ENCODE data around the gene CKMT2.

CKMT2 gene

GRCh38 chr5:81239613-81240012 lies 6.5 kb downstream of the CKMT2 start:
- Histone ChIP-seq H3K27ac (ENCODE audit: low read length) (no peak overlapping the region), H3K36me3 (ENCODE audit: insufficient read depth, low read depth, low read length) (no peaks in the 10 kb centered on the region), H3K9me3 (ENCODE audit: insufficient read depth, low read depth, low read length) (no peaks in the 10 kb centered on the region), H3K4me3 (ENCODE audit: low read length) (no peak overlapping the region), H3K9ac (ENCODE audit: low read depth, low read length) (no peak overlapping the region), H3K27me3 (ENCODE audit: insufficient read depth, low read length) (no peaks in the 10 kb centered on the region), H3K4me1 (ENCODE audit: insufficient read depth, low read length) (0 out of 2 replicates have a peak, but pooled peaks cover 2% of the 10 kb centered on the region)

GRCh38 chr5:81241001-81241400 lies 7.9 kb downstream of the CKMT2 start:
- no peaks in the 10 kb centered on the region for H3K9me3 ChIP-seq (ENCODE audit: insufficient read depth, low read depth, low read length)

GRCh38 chr5:81241961-81242648 lies 9.0 kb downstream of the CKMT2 start:
- Histone ChIP-seq H3K9me3 (ENCODE audit: insufficient read depth, low read depth, low read length) (no peaks in the 10 kb centered on the region), H3K27me3 (ENCODE audit: insufficient read depth, low read length) (no peaks in the 10 kb centered on the region), H3K27ac (ENCODE audit: low read length) (no peak overlapping the region), H3K4me3 (ENCODE audit: low read length) (no peak overlapping the region), H3K9ac (ENCODE audit: low read depth, low read length) (no peak overlapping the region), H3K36me3 (ENCODE audit: insufficient read depth, low read depth, low read length) (peaks cover 6% of the 10 kb centered on the region; the same call in 1 of the 2 replicates), H3K4me1 (ENCODE audit: insufficient read depth, low read length) (peaks cover 3% of the 10 kb centered on the region; the same call in 1 of the 2 replicates)

More at GRCh38 chr5:81241001-81241400, 7.9 kb downstream of the CKMT2 start:
- H3K27ac ChIP-seq (ENCODE audit: low read length) = no peak overlapping the region
- H3K9ac ChIP-seq (ENCODE audit: low read depth, low read length) = no peak overlapping the region
- no peak overlapping the region for H3K4me3 ChIP-seq (ENCODE audit: low read length)
- peaks cover 2% of the 10 kb centered on the region; the same call in 1 of the 2 replicates for H3K4me1 ChIP-seq (ENCODE audit: insufficient read depth, low read length)
- peaks cover 6% of the 10 kb centered on the region; the same call in 1 of the 2 replicates for H3K36me3 ChIP-seq (ENCODE audit: insufficient read depth, low read depth, low read length)
- no peaks in the 10 kb centered on the region for H3K27me3 ChIP-seq (ENCODE audit: insufficient read depth, low read length)

DNA sequence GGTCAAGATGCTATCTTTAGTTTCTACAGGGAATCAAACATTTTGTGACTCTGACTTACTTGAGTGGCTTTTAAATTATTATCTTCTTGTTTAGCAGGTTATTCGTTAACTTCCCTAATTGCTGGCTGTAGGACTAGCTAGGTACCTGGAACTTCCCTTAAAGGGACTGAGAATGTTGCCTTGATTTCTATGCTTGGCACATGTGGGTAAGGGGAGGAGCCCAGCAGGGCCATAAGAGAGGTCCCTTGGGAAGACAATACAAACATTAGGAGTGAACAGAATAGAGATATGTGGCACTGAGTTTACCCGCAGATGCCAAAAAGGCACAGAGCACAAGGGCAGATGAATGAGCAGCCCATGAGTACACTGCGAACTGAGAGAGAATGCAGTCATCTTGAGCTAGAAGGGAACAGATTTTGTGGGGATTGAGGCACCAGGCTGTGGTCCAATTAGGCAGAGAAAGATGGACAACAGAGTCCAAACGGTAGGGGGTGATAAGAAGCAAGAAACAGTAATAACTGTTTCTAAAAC lies 9.8 kb downstream of the CKMT2 start:
- Histone ChIP-seq H3K9me3 (ENCODE audit: insufficient read depth, low read depth, low read length) (no peaks in the 10 kb centered on the region), H3K27me3 (ENCODE audit: insufficient read depth, low read length) (no peaks in the 10 kb centered on the region), H3K4me1 (ENCODE audit: insufficient read depth, low read length) (peaks cover 10% of the 10 kb centered on the region; the same call in 1 of the 2 replicates), H3K27ac (ENCODE audit: low read length) (no peak overlapping the region), H3K36me3 (ENCODE audit: insufficient read depth, low read depth, low read length) (peaks cover 6% of the 10 kb centered on the region; the same call in 1 of the 2 replicates), H3K9ac (ENCODE audit: low read depth, low read length) (no peak overlapping the region), H3K4me3 (ENCODE audit: low read length) (no peak overlapping the region)

DNA sequence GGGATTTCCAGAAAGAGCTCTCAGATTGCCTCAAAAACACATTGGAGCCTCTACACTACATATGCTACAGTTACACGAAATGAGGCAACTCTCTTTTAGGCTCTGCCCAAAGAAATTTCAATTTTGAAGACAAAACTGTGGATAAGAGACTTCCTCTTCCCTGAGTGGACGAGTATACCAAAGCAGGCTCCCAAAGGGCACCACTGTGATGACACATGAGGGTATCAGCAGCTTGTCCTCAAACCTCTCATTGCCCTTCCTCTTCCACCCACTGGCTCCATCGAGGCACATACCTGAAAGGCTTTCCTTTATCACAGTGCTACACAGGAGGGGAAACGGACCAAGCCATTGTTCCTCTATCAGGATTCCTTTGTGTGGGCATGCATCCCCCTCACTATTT lies 11.3 kb downstream of the CKMT2 start:
- Histone ChIP-seq H3K9me3 (ENCODE audit: insufficient read depth, low read depth, low read length) (no peaks in the 10 kb centered on the region), H3K9ac (ENCODE audit: low read depth, low read length) (no peak overlapping the region), H3K27ac (ENCODE audit: low read length) (no peak overlapping the region), H3K4me3 (ENCODE audit: low read length) (no peak overlapping the region), H3K27me3 (ENCODE audit: insufficient read depth, low read length) (no peaks in the 10 kb centered on the region), H3K36me3 (ENCODE audit: insufficient read depth, low read depth, low read length) (peaks cover 6% of the 10 kb centered on the region; the same call in 1 of the 2 replicates), H3K4me1 (ENCODE audit: insufficient read depth, low read length) (peaks cover 14% of the 10 kb centered on the region; the same call in 1 of the 2 replicates)

GRCh38 chr5:81245871-81246235 lies 12.7 kb downstream of the CKMT2 start:
- Histone ChIP-seq H3K9ac (ENCODE audit: low read depth, low read length) (no peak overlapping the region), H3K9me3 (ENCODE audit: insufficient read depth, low read depth, low read length) (no peaks in the 10 kb centered on the region), H3K27ac (ENCODE audit: low read length) (no peak overlapping the region), H3K36me3 (ENCODE audit: insufficient read depth, low read depth, low read length) (peaks cover 6% of the 10 kb centered on the region; the same call in 1 of the 2 replicates), H3K4me1 (ENCODE audit: insufficient read depth, low read length) (peaks cover 14% of the 10 kb centered on the region; the same call in 1 of the 2 replicates), H3K27me3 (ENCODE audit: insufficient read depth, low read length) (no peaks in the 10 kb centered on the region), H3K4me3 (ENCODE audit: low read length) (no peak overlapping the region)

DNA sequence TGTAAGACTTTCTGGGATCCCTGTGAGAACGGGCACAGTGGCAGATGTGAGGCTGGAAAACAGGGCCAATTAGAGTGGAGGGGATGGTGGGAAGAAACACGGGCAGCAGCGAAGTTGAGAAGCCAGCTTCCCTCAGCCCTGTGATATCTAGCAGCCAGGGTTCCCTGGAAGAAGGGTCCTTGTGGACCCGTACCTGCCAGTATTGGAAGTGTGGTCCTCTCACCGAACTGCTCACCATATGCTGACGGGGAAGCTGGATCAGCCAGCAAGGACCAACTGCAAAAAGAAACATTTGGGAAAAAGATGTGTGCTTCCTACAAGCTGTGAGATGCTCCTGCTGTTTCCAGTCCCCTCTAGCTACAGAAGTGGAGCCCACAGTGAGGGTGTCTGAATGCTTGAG lies 13.6 kb downstream of the CKMT2 start:
- Histone ChIP-seq H3K36me3 (ENCODE audit: insufficient read depth, low read depth, low read length) (peaks cover 6% of the 10 kb centered on the region; the same call in 1 of the 2 replicates), H3K4me1 (ENCODE audit: insufficient read depth, low read length) (peaks cover 11% of the 10 kb centered on the region; the same call in 1 of the 2 replicates), H3K9ac (ENCODE audit: low read depth, low read length) (no peak overlapping the region)

DNA sequence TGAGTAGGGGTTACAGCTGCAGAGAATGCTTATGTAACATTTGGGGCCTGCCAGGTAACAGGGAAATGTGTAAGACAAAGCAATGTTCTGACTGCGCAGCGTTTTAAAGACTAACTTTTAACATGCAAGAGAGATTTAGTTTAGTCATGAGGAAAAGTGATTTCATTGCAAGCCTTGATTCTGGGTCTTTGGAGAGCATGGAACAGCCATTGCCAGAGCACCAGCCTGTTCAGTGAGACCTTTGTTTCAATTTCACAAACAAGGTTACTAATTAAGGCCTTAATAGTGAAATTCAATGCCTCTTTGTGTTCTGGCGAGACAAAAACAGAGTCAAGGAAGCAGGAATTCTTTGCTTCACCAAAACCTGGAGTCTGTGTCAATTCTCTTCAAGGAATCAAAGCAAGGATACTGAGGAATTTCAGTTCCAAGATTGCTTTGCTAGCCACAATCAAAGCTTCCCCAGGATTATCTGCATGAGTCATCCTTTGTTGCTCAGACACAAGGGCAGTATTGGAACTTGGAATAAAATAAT lies 14.4 kb downstream of the CKMT2 start:
- Histone ChIP-seq H3K27ac (ENCODE audit: low read length) (no peak overlapping the region), H3K9ac (ENCODE audit: low read depth, low read length) (peak overlapping the region; percentile 45), H3K4me3 (ENCODE audit: low read length) (no peak overlapping the region), H3K4me1 (ENCODE audit: insufficient read depth, low read length) (peaks cover 11% of the 10 kb centered on the region; the same call in 1 of the 2 replicates), H3K9me3 (ENCODE audit: insufficient read depth, low read depth, low read length) (no peaks in the 10 kb centered on the region), H3K27me3 (ENCODE audit: insufficient read depth, low read length) (no peaks in the 10 kb centered on the region), H3K36me3 (ENCODE audit: insufficient read depth, low read depth, low read length) (peaks cover 6% of the 10 kb centered on the region; the same call in 1 of the 2 replicates)

More for the DNA sequence above, 13.6 kb downstream of the CKMT2 start:
- Histone ChIP-seq H3K27ac (ENCODE audit: low read length) (no peak overlapping the region), H3K9me3 (ENCODE audit: insufficient read depth, low read depth, low read length) (no peaks in the 10 kb centered on the region), H3K4me3 (ENCODE audit: low read length) (no peak overlapping the region), H3K27me3 (ENCODE audit: insufficient read depth, low read length) (no peaks in the 10 kb centered on the region)

DNA sequence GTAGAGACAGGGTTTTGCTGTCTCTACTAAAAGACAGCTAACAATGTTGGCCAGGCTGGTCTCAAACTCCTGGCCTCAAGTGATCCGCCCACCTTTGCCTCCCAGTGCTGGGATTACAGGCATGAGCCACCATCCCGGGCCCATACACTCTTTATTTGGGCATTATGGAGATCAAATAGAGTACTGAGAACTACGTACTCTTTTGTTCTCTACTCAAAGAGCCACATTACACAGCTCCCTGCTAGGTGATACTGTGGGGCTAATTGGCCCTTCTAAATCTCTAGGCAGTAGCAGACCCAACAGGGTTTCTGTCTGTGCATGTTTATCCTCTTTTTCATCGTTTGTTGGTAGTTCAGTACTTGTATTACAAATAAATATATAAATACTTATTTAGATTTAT lies 16.1 kb downstream of the CKMT2 start:
- Histone ChIP-seq H3K9me3 (ENCODE audit: insufficient read depth, low read depth, low read length) (no peaks in the 10 kb centered on the region), H3K36me3 (ENCODE audit: insufficient read depth, low read depth, low read length) (peaks cover 6% of the 10 kb centered on the region; the same call in 1 of the 2 replicates), H3K4me3 (ENCODE audit: low read length) (no peak overlapping the region), H3K27ac (ENCODE audit: low read length) (no peak overlapping the region), H3K9ac (ENCODE audit: low read depth, low read length) (no peak overlapping the region), H3K4me1 (ENCODE audit: insufficient read depth, low read length) (peaks cover 11% of the 10 kb centered on the region; the same call in 1 of the 2 replicates), H3K27me3 (ENCODE audit: insufficient read depth, low read length) (no peaks in the 10 kb centered on the region)

DNA sequence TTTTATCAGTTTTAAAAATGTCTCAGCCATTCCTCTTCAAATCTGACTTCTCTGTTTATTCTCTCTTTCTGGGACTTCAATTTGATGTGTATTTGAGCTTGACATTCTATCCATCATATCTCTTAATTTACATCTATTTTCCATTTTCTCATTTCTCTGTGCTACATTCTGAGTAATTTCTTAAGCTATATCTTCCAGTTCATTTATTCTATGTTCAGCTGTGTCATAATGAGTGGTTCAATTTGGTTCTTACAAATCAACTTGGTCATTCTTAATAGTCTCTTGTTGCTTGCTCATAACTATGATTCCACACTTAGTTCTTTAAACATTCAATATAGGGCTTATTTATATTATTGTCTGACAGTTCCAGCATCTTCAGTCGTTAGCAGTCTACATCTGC lies 16.9 kb downstream of the CKMT2 start:
- no peak overlapping the region for H3K27ac ChIP-seq (ENCODE audit: low read length)

GRCh38 chr5:81251922-81252321 lies 18.8 kb downstream of the CKMT2 start:
- Histone ChIP-seq H3K9ac (ENCODE audit: low read depth, low read length) (no peak overlapping the region), H3K9me3 (ENCODE audit: insufficient read depth, low read depth, low read length) (no peaks in the 10 kb centered on the region), H3K36me3 (ENCODE audit: insufficient read depth, low read depth, low read length) (no peaks in the 10 kb centered on the region; the same call in 1 of the 2 replicates), H3K4me3 (ENCODE audit: low read length) (no peak overlapping the region), H3K27me3 (ENCODE audit: insufficient read depth, low read length) (no peaks in the 10 kb centered on the region), H3K4me1 (ENCODE audit: insufficient read depth, low read length) (peaks cover 11% of the 10 kb centered on the region; the same call in 1 of the 2 replicates), H3K27ac (ENCODE audit: low read length) (no peak overlapping the region)

More for the DNA sequence above, 16.9 kb downstream of the CKMT2 start:
- no peaks in the 10 kb centered on the region for H3K27me3 ChIP-seq (ENCODE audit: insufficient read depth, low read length)
- peaks cover 11% of the 10 kb centered on the region; the same call in 1 of the 2 replicates for H3K4me1 ChIP-seq (ENCODE audit: insufficient read depth, low read length)
- H3K36me3 ChIP-seq (ENCODE audit: insufficient read depth, low read depth, low read length) = peaks cover 4% of the 10 kb centered on the region; the same call in 1 of the 2 replicates
- no peaks in the 10 kb centered on the region for H3K9me3 ChIP-seq (ENCODE audit: insufficient read depth, low read depth, low read length)
- H3K9ac ChIP-seq (ENCODE audit: low read depth, low read length) = no peak overlapping the region
- H3K4me3 ChIP-seq (ENCODE audit: low read length) = no peak overlapping the region
